GM18909 (cell line): ENCODE data around the gene RFK.
"Not testable (repeated sequence)": the region's sequence is repeated elsewhere in the genome, so short reads cannot be mapped to it uniquely, and the experiment has no call there.

Experiments used
- ATAC-seq: cut with Tn5 transposase; IDR thresholded peaks from one replicate; pipeline ENCODE4 v1.9.1; 2021; ENCODE audit warnings: mild to moderate bottlenecking; ENCODE audit not compliant: unreplicated experiment, poor library complexity

RFK gene

DNA sequence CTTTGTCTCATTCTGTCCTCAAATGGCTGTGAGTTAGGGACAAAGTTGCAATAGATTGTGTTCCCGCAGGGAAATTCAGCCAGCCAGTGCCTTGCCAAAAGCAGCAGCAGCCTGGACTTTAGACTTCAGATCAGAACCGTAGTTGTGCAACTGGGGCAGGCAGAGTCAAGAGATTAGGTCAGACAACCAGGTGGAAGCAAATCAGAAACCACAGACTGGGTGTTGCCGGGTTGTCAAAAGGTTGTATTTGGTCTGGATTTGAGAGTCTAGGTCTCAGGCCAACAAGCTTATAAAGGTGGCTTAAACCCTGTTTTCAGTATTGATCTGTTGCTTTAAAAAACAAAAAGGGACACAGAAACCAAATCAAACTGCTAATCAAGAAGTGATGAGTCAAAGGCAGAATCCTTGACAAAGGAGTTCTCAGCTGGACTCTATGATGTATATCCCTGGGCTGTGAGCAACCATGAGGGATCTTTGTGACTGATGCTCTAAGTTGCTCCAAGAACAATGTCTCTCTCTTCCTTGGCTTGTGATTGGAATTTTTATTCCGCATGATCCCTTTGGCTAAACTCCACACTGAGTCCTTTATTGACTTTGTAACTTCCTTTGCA is 20.9 kb downstream of the RFK start:
- peak; percentile 31 for ATAC-seq

DNA sequence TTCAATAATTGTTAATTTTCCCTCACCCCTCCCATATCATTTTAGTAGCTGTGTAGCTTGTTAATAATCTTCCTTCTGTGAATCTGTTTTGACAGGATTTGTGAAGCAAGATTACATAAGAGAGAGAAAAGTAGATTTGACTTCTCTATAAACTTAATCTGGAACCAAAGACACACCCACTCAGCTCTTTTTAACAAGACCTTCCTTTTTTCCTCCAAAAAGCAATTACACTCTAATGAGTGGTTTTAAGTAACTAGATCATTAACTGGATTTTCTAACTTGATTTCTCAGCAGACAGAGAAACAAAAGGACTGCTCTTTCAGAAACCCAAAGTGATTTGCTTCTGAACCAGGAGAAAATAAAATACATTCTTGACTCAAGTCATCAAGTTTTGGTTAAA is 21.9 kb downstream of the RFK start:
- ATAC-seq: no peak

DNA sequence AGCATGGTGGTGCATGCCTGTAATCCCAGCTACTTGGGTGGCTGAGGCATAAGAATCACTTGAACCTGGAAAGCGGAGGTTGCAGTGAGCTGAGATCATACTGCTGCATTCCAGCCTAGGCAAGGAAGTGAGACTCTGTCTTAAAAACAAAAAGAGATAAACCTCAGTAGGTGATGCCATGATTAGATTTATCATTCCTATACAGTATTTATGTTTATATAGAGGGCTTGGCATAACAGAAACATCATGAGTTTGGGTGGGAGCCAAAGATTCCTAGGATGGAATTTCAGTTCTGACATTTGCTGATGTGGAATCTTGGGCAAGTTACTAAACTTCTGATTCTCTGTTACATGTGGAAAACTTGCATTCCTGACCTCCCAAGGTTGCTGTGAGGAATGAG is 22.3 kb downstream of the RFK start:
- ATAC-seq: no peak

DNA sequence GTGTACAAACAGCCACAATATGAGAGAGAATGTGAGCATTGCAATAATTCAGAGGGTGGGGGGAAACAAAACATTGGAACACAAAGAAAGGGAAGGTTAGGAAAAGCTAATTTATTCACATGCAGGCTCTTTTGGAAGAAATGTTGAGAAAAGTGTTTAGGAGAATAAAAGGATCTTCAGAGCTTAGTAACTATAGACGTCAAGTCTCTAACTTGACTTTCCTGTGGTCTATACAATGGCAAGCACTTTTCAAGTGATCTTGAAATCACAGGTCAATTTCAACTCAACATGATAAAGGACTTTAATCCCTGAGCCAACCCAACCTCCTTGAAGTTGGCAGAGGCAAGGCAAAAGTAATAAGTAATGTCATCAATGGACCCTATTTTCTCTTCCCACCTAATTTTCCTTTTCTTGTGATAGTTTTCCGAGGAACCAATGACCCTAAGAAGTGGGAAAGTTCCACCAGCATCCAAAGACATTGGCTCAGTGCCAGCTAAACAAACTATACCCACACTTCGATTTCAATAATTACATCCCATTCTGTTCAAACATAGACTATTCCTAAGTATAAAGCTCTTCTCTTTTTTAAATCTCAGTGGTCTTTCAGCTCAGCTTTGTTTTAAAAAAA is 23.7 kb downstream of the RFK start:
- ATAC-seq: no peak

DNA sequence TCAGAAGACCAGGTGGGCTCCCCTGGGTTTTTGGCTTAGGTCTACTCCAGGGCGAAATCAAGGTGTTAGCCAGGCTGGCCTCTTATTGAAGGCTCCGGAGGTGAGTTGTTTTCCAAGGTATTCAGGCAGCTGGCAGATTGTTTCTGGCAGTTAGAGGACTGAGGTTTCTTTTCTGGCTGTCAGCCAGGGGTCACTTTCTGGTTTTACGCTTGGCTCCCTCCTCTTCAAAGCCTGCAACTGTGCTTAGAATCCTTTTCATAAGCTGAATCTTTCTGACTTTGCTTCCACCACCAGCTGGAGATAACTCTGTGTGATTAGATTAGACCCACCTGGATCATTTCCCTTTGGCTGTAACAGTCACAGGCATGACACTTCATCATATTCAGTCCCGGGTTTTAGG is 24.6 kb downstream of the RFK start:
- peak; percentile 67 for ATAC-seq

DNA sequence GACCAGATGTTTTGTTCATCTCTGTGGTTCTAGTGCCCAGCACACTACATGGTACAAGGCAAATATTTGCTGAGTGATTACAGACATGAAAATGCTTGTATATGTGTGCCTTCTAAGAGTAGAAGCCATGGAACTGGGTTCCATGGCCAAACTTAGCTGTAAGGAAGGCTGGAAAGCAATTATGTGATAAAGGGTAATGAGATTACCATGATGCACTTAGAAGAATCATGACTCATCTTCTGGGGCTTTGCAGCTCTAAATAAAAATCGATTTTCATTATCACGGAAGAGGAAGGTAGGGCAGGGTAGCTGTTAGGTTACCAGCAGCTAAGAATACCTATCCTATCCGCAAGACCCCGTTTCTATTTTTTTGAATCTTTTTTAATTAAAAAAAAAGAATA is 28.0 kb downstream of the RFK start:
- ATAC-seq: no peak

DNA sequence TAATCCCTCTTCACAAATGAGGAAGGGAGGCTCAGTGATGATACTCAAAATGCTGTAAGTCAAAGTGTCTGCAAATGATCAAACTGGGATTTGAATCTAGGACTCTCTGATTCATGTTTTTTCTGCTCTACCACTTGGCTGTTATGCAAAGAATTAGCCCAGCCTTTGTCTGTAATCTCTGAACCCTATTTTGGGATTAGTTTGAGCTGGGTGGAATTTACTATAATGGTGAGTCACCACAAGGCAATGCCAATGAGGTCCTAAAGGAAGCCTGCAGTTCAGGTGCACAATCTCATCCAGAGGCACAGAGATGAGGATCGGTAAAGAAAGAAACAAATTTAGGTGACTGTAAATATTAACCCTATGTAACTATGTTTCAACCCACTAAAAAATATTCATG is 29.2 kb downstream of the RFK start:
- no peak for ATAC-seq

DNA sequence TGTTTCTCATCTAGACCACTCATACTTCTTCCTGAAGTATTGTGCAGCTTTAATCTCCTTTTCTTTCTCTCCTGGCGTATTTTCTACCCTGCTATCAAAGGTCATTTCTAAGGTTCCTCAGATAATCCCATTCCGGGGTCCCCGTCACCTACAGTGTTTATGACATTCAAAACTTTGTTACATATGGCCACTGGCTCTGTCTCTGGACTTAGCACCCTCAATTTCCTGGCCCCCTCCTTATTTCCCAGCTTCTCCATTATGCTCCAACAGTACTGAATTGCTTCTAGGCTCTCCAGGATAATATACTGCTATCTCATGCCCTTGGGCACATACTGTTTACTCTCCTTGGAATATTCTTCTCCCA is 31.2 kb downstream of the RFK start:
- no peak for ATAC-seq

DNA sequence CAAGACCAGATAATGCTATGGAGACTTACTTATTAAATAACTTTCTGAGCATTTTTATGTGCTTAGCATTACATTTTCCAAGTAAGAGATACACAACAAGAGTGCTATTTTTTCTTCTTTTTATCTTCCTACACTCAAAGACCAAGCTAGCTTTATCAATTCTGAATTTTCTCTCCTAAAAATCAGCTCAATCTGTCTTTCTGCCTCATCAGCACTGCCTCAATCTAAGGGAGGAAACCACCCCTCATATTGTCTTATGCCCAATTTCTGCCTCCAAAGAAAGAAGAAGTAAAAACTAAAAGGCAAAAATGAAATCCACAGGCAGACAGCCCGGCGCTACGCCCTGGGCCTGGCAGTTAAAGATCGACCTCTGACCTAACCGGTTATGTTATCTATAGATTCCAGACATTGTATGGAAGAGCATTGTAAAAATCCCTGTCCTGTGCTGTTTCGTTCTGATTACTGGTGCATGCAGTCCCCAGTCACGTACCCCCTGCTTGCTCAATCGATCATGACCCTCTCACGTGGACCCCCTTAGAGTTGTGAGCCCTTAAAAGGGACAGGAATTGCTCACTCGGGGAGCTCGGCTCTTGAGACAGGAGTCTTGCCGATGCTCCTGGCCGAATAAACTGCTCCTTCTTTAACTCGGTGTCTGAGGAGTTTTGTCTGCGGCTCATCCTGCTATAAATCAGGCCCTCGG is 31.7 kb downstream of the RFK start:
- not testable (repeated sequence) for ATAC-seq

DNA sequence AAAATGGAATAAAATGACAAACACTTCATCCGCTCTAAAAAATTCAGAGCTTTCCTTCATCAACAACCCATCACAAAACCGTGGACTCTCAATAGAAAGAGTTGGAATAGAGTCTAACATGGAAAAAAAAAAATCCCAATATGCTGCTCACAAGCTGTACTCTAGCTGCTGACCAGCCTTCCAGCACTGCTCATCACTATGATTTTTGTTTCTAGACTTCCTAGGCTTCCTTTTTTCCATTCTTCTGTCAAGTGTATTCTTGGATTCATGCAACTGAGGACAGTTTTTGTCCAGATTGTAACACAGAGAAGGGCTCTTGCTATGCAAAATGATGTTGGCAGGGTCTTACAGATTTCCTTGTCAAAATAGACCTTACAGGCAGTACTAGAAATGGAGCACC is 34.5 kb downstream of the RFK start:
- no peak for ATAC-seq

DNA sequence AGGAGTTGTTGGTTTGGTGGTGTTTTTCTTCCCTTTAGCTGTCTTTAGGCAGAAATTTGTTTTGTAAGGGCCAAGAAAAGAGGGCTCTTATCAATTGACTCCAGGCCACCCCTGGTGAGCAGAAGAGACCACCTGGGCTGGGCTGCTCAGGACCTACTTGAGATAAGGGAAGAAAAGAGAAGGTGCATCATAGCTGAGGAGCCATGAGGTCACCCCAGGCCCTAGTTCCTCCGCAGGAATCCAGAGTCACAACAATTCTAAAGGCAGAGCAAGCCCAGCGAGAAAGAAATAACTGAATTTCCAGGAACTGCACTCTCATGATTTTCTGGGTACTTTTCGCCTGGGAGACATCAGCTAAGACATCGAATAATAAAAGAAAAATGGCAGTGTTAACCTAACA is 34.9 kb downstream of the RFK start:
- ATAC-seq: no peak

DNA sequence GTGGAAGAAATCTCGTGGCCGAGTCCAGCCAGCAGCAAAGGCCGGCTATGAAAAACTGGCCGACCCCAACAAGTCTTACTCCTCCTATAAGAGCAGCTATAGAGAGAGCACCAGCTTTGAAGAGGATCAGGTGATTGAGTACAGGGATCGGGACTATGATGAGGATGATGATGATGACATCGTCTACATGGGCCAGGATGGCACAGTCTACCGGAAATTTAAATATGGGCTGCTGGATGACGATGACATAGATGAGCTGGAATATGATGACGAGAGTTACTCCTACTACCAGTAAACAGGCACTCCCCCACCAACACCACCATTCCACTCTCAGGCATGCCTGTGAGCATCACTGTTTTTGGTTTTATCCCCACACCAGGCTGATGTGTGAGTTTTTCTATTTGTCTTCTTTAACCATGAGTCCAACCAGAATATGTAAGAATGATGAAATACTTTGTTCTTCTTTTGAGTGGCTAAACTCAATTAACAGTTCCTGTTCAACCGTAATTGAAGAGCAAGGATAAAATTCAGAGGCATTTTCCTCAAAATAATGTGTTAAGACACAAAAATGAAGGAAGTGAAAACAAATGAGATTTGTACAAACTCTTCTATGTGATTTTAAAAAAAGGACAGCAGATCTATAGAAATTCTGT is 35.5 kb downstream of the RFK start:
- ATAC-seq: no peak

DNA sequence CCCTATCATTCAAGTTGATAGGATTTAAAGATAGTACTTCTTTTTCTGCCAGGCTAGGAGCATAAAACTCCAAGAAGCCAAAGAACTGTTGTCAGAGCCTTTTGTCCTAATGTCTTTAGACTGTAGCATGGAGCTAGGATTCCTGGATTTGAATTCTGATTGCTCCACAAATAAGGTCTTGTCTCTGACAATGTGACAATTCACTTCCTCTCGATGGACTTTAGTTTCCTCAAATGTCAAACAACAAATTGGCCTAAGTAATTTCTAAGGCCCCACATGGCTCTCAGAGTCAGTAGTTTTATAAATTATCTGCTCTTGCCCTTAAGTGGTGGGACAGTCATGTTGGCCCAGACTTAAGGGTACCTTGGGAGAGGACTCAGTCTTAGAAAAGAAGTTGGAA is 36.7 kb downstream of the RFK start:
- ATAC-seq: no peak

DNA sequence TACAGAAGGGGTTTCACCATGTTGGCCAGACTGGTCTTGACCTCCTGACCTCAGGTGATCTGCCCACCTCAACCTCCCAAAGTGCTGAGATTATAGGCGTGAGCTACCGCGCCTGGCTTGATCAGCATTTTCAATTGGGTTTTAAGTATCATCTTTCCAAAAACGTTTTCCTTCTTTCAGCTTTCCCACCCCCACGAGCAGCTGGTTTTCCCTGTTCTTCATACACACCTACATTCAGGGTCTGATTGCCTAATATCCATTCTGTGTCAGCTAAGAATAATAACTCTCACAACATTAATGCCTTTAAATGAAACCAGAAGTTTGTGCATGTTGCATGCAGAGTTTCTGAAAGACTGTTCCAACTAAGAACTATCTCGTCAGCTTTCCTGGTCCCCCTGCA is 38.3 kb downstream of the RFK start:
- ATAC-seq: no peak

DNA sequence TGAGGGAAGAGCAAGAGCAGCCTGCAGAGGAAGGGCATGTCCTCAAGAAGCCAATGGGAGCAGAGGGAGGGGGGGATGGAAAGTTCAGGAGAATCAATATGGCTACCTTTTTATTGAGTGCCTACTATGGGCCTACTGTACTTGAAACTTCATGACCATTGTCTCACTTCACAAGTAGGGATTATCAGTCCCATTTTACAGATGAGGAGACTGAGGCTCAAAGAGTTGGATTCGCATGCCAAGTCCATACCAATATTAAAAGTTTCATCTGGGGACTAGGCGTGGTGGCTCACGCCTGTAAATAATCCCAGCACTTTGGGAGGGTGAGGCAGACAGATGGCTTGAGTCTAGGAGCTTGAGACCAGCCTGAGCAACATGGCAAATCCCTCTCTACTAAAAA is 40.0 kb downstream of the RFK start:
- ATAC-seq: no peak

DNA sequence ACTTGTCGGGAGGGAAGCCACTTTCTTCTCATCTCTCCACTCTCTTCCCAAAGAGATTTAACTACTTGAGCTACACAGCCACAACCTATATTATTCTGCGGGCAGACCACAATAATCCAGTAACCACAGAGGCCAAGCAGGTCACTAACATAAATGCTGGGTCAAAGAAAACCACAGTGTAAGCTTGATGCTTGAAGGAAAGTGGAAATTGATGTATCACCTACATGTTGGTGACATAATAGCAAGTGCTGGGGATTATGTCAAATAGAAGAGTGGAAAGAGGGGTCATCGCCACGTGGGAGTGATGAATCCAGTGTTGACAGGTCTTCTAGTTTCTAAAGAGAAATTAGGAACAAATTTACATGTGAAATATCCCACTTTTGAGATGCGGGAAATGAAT is 40.9 kb downstream of the RFK start:
- ATAC-seq: no peak

DNA sequence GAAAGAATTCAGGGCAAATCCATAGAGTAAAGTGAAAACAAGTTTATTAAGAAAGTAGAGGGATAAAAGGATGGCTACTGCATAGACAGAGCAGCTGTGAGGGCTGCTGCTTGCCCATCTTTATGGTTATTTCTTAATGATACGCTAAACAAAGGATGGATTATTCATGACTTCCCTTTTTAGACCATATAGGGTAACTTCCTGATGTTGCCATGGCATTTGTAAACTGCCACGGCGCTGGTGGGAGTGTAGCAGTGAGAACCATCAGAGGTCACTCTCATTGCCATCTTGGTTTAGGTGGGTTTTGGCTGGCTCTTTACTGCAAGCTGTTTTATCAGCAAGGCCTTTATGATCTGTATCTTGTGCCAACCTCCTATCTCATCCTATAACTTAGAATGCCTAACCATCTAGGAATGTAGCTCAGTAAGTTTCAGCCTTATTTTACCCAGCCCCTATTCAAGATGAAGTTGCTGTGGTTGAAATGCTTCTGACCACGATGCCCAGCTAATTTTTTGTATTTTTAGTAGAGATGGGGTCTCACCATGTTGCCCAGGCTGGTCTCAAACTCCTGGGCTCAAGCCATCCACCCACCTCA is 42.1 kb downstream of the RFK start:
- no peak for ATAC-seq

DNA sequence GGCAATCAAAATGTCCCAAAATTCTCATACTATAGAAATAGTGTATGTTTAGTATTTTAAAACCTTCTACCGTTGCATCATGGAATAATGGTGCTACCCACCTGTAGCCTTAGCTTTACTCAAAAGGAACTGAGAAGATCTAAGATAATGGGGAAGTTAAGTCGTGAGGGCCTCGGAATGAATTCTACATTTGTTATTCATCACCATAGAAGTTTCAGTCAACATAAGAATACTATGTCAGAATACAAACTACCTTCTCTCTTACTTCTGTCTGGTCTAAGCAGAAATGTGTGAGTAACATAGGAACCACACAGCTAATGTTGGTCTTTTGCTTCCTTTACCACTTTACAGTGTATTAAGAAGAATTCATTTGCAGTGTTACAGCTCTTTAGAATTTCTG is 43.2 kb downstream of the RFK start:
- ATAC-seq: no peak

DNA sequence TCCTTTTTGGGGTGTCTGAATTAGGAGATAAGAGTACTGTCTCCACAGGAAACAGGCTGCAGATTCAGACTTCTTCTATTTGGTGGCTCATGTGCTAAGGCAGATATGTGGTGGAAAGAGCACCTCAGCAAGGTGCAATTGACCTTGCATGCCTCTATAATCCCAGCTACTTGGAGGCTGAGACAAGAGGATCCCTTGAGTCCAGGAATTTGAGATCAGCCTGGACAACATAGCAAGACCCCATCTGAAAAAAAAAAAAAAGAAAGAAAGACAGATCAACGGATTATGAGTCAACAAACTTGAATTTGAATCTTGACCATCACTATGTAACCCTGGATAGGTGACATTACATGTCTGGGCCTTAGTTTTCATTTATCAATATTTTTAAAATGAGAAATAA is 44.4 kb downstream of the RFK start:
- no peak for ATAC-seq

DNA sequence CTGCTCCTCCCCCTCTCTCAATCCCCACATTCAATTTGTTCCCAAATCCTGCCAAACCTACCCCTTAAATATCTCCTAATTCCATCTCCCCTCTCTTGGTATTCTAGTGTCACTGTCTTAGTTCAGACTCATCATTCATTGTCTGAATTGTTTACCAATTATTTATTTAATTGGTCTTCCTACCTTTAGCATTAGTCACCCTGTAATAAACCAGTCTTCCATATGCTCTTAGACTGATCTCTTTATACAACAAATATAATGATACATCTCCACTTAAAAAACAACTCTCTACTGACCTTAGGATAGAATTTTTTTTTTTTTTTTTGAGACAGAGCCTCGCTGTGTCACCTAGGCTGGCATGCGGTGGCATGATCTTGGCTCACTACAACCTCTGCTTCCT is 51.4 kb downstream of the RFK start:
- ATAC-seq: no peak

DNA sequence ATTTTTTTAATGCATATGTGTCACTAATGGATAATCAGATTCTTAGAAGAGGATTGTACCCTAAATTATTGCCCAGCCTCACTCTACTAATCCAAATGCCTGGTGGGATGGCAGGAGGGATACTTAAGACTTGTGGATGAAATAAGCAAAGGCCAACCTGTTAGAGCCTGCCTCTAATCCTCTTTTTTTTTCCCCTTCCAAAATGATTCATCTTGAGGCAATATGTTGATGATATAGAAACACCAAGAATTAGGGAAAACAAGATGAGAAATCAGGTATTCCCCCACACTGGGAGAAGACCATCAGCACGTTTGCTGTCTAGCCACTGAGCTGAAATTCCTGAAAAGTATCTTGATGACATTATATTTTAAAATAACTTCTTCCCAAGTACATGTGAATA is 52.0 kb downstream of the RFK start:
- no peak for ATAC-seq
